GM21723 (cell line): ENCODE results near the gene DUSP21.
"Not testable (repeated sequence)": the region's sequence is repeated elsewhere in the genome, so short reads cannot be mapped to it uniquely, and the experiment has no call there.

ENCODE experiments used
- ATAC-seq: cut with Tn5 transposase; IDR thresholded peaks from one replicate; pipeline ENCODE4 v1.9.1; 2021; ENCODE audit warnings: mild to moderate bottlenecking, moderate library complexity; ENCODE audit not compliant: unreplicated experiment

DUSP21 gene

GRCh38 chrX:44875185-44875489, 31.3 kb downstream of the DUSP21 start:
- ATAC-seq: no peak

GRCh38 chrX:44876086-44876485, 32.3 kb downstream of the DUSP21 start:
- ATAC-seq: no peak

- no peak for ATAC-seq
These were observed 32.9 kb downstream of the DUSP21 start for GRCh38 chrX:44876767-44877166.

GRCh38 chrX:44878780-44879179, 35.0 kb downstream of the DUSP21 start:
- no peak for ATAC-seq

- no peak for ATAC-seq
These were observed 37.7 kb downstream of the DUSP21 start for GRCh38 chrX:44881549-44881948.

- ATAC-seq: no peak
These were observed 38.8 kb downstream of the DUSP21 start for GRCh38 chrX:44882635-44883034.

GRCh38 chrX:44884944-44885343, 41.1 kb downstream of the DUSP21 start:
- no peak for ATAC-seq

- ATAC-seq: no peak
These were observed 46.0 kb downstream of the DUSP21 start for GRCh38 chrX:44889824-44890223.

GRCh38 chrX:44890247-44890646, 46.4 kb downstream of the DUSP21 start:
- ATAC-seq: no peak

- not testable (repeated sequence) for ATAC-seq
These were observed 46.9 kb downstream of the DUSP21 start for GRCh38 chrX:44890687-44891086.

GRCh38 chrX:44891642-44892041, 47.8 kb downstream of the DUSP21 start:
- no peak for ATAC-seq
